Measurements from ENCODE around the gene C2orf42.
"Not testable (repeated sequence)": the region's sequence is repeated elsewhere in the genome, so short reads cannot be mapped to it uniquely, and the experiment has no call there.

C2orf42 gene

DNA sequence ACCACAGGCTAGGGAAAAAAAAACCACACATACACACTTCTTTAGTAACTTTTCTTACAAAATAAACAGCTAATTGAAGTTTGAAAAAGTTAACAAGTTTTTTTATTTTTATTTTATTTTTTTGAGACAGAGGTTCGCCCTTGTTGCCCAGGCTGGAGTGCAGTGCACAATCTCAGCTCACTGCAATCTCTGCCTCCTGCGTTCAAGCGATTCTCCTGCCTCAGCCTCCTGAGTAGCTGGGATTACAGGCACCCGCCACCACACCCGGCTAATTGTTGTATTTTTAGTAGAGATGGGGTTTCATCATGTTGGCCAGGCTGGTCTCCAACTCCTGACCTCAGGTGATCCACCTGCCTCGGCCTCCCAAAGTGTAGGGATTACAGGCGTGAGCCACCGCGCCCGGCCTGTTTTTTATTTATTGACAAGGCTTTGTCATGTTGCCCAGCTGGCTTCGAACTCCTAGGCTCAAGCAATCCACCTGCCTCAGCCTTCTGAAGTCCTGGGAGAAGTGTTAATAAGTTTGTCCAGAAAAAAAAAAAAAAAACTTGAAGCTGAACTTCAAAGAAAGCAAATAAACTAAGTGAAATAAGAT, 21.1 kb downstream of the C2orf42 start:
- not testable (repeated sequence) for FAIRE-seq

DNA sequence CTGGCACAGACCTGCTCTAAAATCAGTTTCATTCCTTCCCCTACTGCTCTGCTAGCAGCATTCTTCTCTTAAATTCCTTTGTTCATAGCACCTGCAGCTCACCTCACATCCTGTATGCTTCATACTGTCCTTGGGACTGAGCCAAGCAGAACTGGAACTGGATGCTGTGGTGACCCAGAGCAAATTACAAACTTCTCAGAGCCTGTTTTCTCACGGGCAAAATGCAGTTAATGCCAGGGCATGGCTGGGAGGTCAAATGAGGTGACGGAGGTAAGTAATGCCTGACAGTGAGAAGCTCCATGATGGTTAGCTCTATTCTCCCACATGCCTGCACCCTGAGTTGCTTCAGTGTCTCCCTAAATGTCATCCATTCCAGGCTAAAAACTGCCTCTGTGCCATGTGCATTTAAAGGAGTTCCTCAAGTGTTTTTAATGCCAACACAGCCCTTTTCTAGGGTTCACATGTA, 29.7 kb downstream of the C2orf42 start:
- FAIRE-seq = no peak

DNA sequence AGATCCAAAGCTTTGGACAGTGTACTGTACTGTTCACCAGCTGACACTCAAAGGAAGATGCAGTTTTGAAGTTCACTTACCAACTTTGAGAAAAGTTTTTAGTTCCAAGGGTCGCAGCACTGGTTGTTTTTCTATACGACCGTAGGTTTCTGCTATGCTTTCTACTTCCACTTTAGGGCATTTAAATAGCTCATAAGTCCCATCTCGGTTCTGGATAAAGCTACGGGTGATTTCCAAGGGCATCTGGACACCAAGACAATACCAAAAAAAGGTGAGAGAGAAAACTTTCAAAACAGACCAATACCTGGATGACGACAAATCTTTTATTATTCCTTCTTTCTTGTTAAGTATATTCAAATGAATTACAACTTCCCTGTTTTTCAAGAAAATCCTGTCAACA, 30.3 kb downstream of the C2orf42 start:
- no peak for FAIRE-seq

DNA sequence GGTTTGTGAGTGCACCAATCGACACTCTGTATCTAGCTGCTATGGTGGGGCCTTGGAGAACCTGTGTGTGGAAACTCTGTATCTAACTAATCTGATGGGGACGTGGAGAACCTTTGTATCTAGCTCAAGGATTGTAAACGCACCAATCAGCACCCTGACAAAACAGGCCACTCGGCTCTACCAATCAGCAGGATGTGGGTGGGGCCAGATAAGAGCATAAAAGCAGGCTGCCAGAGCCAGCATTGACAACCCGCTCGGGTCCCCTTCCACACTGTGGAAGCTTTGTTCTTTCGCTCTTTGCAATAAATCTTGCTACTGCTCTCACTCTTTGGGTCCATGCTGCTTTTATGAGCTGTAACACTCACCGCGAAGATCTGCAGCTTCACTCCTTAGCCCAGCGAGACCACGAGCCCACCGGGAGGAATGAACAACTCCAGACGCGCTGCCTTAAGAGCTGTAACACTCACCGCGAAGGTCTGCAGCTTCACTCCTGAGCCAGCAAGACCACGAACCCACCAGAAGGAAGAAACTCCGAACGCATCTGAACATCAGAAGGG, 41.6 kb downstream of the C2orf42 start:
- FAIRE-seq = not testable (repeated sequence)

DNA sequence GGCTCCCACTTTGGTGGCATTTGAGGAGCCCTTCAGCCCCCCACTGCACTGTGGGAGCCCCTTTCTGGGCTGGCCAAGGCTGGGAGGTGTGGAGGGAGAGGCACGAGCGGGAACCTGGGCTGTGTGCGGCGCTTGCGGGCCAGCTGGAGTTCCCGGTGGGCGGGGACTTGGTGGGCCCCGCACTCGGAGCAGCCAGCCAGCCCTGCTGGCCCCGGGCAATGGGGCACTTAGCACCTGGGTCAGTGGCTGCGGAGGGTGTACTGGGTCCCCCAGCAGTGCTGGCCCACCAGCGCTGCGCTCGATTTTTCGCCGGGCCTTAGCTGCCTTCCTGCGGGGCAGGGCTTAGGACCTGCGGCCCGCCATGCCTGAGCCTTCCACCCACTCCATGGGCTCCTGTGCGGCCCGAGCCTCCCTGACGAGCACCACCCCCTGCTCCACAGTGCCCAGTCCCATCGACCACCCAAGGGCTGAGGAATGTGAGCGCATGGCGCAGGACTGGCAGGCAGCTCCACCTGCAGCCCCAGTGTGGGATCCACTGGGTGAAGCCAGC, 42.5 kb downstream of the C2orf42 start:
- FAIRE-seq = not testable (repeated sequence)

DNA sequence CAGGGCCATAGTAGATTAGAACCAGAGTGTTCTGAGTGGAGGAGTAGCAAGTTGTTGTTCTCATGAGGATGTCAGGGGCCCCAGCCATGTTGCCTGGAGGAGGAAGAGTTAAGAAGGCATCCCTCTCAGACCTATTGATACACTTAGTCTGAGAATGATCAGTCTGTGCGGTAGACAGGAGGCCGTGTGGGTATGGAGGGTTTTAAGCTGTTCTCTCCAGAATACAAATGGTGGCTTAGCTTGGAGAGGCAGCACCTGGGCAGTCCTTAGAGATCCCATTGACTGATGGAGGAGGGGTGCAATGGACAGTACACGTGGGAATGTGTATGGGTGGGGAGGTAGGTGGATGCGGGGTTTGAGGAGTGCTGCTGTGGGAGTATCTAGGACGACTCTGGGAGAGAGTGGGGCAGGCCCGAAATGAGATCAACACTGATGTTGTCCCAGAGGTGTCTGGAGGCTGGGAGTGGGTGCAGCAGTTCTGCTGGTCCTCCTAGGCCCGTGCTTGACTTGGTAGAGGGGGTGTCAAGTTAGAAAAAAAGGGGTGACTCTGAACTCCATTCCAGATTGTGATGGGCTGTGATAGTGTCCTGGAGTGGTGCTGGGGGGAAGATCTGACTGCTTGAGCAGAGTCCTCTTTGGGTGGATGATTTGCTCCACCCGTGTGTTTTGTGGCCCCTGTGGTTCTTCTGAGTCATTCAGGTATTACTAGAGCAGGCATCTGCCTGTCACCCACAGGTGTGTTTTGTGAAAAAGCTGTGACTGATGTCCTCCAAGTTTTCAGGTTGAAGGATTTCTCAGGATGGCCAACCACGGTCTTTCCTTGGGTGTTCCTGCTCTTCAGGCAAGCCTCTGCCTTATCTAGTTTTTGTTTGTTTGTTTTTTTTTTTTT, 44.7 kb downstream of the C2orf42 start:
- no peak for FAIRE-seq

DNA sequence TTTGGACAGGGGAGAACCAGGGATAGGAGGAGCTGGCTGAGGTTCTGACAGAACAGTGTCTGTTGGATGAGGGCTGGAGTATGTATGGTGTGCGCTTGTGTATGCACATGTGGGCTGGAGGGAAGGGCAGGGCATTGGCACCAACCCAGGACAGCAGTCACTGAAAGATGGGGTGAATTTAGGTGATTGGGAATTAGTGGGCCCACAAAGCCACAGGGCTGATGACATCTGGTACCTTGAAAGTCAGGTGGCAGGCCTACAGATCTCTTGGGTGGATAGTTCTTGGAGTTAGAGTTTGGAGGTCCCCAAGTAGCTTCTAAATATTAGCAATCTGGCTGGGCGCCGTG, 45.7 kb downstream of the C2orf42 start:
- FAIRE-seq = no peak

DNA sequence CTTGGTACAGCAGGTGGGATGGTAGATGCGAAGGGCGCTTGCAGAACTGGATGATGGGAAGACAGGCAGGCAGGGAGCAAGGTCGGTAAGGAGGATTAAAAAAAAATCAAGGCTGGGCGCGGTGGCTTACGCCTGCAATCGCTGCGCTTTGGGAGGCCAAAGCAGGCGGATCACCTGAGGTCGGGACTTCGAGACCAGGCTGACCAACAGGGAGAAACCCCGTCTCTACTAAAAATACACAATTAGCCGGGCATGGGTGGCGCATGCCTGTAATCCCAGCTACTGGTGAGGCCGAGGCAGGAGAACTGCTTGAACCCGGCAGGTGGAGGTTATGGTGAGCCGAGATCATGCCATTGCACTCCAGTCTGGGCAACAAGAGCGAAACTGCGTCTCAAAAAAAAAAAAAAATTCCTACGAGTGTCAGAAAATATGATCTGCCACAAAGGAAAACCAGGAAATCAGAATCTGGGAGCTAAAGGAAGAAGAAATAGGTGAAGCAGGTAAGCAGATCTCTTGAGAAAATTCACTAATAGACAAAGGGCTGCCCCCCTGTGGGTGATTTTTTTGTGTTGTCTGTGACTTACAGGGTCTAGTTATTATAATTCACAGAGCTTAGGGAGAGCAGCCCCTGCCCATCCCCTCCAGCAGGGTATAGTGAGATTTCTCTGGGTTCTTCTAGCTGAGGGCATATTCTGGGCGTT, 46.2 kb downstream of the C2orf42 start:
- no peak for FAIRE-seq

DNA sequence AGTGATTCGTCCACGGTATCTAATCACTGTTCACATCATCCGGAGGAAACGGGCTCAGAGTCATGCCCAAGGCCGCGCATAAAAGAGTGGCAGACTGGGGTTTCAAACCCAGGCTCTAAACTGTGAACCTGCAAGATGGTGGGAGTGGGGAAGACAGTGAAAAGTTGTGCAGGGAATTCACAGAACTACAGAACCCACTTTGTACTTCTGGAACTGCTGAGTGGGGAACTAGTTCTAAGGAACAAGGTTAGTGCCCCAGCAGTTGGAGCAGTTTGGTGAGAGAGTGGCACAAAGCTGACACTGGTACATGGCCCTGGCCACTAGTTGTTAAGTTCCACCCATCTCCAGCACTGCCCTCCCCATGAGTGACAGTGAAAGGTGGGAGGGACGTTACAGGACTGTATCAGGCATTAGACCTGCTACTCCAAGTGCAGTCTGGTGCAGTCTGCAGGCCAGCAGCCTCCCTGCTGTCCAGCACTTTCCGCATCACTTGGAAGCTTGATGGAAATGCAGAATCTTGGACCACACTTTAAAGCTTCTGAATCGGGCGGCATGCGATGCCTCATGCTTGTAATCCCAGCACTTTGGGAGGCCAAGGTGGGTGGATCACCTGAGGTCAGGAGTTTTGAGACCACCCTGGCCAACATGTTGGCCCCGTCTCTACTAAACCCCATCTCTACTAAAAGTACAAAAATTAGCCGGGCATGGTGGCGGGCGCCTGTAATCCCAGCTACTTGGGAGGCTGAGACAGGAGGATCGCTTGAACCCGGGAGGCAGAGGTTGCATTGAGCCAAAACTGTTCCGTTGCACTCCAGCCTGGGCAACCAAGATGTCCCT, 47.3 kb downstream of the C2orf42 start:
- no peak for FAIRE-seq

DNA sequence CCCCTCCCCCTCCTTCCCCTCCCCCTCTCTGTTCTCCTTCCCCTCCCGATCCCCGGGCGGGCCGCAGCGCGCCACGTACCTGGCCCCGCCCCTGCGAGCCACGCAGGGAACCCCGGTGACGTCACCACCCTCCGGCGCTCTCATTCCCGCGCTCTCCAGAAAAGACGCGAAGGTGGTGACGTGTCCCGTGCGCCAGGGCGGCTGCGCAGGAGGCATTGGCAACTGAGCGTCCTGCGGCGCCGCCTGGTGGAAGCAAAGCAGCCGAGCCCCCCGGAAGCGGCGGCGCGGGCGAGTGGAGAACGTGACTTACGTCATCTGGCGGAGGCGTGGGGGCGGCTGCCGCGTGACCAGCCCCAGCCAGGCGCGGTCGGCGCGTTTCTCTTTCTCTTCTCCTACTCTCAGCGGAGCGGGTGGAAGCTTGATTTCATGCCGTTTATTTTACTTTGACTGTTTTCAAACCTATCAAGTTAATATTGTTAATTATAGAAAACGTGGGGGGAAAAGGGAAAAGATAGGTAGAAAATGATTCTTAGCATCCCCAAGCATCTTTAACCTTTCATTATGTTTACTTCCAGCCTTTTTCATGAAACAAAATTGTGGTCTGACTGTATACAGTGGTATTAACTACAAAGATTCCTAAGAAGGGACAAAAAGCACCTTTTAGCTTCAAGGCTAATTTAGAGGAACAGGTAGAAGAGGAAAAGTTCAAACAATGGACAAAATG, 48.1 kb downstream of the C2orf42 start:
- FAIRE-seq = no peak

DNA sequence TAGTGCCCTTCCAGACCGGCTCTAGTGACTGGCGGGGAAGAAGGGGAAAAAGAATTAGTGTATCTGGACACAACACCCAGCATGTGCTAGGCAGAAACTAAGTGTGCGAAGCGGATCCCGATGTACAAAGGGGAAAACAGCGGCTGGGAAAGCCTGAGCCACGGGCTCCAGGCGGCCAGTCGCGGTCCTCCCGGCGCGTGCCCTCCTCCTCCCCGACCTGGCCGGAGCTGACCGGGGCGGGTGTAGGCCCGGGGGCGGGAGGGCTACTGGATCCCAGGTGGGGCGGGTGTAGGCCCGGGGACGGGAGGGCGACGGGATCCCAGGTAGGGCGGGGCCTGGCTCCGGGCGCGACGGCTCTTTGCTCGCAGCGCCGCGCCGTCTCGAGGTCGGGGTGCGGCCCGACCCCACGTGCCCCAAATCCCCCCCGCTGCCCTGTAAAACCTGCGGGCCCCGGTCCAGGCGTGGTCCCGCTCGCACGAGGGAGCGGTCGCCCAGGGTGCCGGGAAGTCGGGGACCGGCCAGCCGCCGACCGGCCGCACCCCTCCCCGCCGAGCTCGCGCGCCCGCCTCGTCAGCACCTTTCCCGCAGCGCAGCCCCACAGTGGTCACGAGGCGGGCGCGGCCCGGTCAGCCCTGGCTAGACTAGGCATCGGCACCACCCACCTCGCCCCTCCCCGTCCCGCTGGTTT, 48.8 kb downstream of the C2orf42 start:
- FAIRE-seq = no peak

DNA sequence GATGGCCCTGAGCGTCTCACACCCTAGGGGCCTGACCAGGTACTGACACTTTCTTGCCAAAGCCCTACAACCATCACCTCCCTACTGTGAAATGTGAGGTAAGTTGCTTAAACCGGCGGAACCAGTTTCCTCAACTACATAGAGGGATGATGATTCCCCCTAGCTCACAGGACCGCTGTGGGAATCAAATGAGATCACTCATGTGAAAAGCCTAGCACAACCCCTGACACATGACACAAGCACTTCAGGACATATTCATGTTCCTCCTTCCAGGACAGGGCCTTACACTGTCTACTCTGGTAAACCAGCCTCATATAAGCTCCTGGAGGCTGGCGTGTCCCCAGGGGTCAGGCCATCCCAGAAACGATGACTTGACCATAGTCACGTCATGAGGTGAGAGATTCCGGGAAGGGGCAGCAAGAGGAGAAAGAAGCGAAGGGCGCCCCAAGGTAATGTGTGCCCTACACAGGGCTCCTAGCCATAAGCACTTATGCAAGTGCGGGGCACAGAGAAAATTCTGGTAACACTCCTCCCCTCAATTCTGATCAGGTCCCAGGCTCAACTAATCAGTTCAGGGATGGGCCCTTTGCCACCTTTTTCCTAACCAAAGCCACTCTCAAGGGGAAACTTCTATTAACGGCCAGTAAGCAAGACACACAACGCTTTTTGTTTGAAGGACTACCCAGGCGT, 49.5 kb downstream of the C2orf42 start:
- no peak for FAIRE-seq

DNA sequence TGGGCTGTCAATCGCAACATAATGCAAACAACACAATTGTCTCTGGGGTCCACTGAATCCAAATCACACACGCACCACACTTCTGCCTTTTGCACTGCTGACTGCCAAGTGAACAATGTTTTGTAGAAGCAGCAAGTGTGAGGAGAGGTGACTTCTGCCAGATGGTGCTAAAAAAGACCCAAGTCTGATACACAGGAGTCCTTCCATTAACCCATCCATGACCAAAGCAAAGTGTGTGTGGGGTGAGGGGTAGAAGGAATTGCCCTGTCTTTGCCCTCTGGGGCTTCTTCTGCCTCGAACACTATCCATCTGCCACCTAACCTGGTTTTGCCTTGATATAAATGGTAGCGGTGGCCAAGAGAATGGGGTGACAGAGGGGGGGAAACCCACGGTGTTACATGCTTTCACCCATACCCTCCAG, 50.0 kb downstream of the C2orf42 start:
- FAIRE-seq = no peak

DNA sequence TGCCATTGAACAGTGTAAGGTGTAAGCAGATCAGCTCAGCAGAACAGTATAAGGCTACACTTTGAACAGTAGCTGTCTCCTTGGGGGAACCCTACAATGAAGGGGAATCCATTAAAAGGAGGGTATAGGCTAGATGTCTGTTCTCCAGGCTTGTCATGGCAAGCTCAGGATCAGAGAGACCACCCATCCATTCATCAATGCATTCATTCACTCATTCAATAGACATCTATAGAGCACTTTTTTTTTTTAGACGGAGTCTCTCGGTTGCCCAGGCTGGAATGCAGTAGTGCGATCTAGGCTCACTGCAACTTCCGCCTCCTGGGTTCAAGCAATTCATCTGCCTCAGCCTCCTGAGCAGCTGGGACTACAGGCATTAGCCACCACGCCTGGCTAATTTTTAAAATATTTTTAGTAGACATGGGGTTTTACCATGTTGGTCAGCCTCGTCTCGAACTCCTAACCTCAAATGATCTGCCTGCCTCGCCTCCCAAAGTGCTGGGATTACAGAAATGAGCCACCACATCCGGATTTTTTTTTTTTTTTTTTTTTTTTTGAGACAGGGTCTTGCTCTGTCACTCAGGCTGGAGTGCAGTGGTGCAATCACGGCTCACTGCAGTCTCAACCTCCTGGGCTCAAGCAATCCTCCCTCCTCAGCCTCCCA, 56.4 kb downstream of the C2orf42 start:
- FAIRE-seq = not testable (repeated sequence)

DNA sequence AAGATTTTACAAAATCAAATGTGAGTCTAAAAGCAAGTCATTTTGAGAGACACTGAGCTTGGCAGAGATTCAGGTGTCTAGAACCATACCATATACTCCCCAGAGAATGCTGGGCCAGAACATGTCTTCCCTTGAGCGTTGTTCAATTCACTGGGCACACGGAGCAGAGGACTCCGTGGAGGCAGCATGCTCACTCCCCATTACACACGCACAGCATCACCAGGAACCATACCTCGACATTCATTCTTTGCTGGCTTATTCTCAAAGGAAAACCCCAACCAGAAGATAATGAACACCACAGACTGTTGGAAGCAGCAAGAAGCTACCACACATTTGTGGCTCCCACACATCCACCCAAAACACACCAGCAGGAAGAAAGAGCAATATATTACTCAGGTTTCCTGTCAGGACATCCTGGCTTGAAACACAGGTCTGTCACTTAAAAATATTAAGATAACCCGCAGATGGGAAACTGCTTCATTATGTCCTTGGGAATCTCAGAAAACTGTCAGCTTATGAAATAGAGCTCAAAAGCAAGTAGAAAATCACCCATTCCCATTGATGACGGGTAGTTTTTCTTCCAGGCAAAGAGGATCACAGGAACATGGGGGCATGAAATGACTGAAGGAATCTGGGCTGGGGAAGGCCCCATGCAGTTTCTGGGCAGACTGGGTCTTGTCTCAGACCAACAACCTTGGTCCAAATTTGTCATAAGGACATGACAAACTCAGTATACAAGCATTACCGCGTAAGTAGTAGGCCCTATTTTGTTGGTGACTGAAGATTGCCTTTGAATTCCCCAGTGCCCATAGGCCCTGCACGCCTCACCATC, 57.1 kb downstream of the C2orf42 start:
- no peak for FAIRE-seq

DNA sequence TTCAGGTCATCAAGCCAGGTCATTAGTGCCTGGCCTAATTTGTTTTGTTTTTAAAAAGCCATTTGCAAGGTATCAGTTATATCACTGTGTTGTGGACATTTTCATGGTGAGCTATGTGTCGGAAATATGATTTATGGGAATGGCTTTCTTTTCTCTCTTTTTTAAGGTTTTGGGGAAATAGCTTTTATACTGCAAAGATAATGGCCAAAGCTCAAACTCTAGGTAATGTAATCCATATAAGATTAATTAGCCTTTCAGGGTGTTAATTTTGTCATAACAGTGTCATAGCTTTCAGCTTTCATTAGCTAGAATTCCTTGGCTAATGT, 57.7 kb downstream of the C2orf42 start:
- FAIRE-seq = no peak

DNA sequence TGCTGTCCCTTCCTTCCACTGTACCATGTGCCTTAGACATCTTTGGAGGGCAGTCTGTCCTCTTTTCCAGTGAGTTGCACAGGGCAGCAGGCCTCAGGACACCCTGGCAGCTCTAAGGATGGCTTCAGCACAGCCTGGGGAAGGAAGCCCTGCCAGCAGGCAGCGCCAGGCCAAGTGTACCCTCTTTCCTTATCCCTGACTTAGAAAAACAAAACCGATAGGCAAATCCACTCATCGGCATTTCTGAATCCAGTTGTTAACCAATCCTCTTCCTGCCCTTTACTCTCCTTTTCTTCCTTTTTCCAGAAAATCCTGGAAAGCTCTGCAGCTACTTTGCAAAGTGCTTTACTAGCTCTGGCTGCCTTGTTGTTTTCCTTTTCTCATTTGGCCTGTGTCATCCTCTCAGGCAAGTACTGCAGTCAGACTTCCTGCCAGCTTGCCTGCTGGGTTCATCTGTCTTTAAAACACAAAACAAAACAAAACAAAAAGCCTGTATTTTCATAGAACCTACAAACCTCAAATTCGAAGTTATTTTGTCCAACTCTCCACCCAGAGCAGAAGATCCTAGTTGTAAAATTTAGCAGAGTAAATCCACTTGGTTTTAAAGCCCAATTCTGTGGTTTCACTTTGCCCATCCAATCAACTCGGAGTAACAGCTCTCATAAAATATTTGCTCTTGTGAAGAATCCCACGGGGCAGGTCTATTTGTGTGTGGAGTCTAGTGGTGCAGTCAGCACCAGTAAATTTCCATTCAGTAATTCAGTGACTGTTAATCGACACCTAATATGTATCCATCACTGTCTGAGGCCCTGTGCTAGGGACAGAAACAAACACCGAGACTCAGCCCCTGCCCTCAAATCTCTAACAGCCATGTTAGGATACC, 58.3 kb downstream of the C2orf42 start:
- FAIRE-seq = no peak
